GM13977 (cell line): ENCODE results near the gene CAMTA1.

ENCODE experiments used
- DNase-seq: peaks from one replicate; pipeline ENCODE4 v3.0.0; 2012; ENCODE audit warnings: low spot score
- in situ Hi-C: fragments of 300-500 bp; cut with MboI; formaldehyde crosslinking; loops from one replicate; pipeline ENCODE4 v1.12.0; 2022; ENCODE audit warnings: low sequenced_read_pairs, low pct_unique_long_range_greater_than_20kb, mixed read lengths, inconsistent platforms; ENCODE audit not compliant: unreplicated experiment
- TF ChIP-seq, protein P1 (sequence below): IDR thresholded peaks from 2 replicates; pipeline ENCODE4 v1.5.1; 2012; ENCODE audit warnings: mild to moderate bottlenecking, control low read depth; ENCODE audit not compliant: insufficient read depth; ENCODE audit errors: extremely low read depth, missing control alignments

CAMTA1 gene

GRCh38 chr1:7457811-7458210 is 672.6 kb downstream of the CAMTA1 start:
- in situ Hi-C loops, result no loop called here
- no peak for DNase-seq
- TF ChIP-seq, protein P1, sequence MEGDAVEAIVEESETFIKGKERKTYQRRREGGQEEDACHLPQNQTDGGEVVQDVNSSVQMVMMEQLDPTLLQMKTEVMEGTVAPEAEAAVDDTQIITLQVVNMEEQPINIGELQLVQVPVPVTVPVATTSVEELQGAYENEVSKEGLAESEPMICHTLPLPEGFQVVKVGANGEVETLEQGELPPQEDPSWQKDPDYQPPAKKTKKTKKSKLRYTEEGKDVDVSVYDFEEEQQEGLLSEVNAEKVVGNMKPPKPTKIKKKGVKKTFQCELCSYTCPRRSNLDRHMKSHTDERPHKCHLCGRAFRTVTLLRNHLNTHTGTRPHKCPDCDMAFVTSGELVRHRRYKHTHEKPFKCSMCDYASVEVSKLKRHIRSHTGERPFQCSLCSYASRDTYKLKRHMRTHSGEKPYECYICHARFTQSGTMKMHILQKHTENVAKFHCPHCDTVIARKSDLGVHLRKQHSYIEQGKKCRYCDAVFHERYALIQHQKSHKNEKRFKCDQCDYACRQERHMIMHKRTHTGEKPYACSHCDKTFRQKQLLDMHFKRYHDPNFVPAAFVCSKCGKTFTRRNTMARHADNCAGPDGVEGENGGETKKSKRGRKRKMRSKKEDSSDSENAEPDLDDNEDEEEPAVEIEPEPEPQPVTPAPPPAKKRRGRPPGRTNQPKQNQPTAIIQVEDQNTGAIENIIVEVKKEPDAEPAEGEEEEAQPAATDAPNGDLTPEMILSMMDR, result no peak

DNA sequence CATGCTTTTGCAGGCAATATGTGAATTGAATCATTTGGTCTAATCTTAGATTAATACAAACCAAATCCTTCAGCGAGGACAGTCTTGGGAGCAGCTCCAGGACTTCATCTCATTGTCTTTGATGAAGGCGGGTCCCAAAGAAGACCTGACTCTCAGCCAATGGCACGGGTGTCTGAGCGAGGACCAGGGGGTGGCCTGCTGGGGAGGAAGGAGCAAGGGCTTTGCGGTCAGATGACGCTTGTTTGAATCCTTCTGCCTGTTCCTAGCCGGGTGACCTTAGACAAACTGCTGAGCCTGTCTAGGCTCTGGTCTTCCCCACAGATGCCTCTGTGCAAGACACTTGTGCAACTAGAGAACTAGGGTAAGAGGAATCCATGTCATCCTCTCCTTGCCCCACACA is 673.7 kb downstream of the CAMTA1 start:
- TF ChIP-seq, protein P1, result no peak
- no peak for DNase-seq
- in situ Hi-C loops, result no loop called here

DNA sequence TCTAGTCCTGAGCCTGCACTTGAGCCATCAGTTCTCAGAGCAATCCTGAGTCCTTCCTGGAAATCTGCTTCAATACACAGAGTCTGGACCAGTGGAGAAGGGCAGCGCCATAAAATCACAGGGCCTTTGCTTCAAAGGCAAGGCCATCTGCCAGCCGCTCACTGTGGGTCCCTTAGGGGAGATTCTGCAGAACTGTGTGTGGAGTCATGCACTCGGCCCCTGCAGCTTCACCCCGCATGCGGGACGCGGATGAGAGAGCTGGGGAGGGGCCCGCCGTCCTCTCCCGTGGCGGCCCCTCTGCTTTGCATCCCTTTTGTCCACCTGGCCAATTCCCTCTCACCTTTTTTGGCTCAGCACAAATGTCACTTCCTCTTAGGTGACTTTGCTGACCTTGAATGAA is 674.7 kb downstream of the CAMTA1 start:
- no peak for DNase-seq
- TF ChIP-seq, protein P1, result no peak
- in situ Hi-C loops, result no loop called here

GRCh38 chr1:7460807-7461206 is 675.6 kb downstream of the CAMTA1 start:
- in situ Hi-C loops, result no loop called here
- TF ChIP-seq, protein P1, result no peak
- DNase-seq, result no peak

- in situ Hi-C loops, result no loop called here
- DNase-seq, result no peak
- TF ChIP-seq, protein P1, result no peak
Observed at GRCh38 chr1:7462617-7463016, 677.4 kb downstream of the CAMTA1 start.

GRCh38 chr1:7463526-7463925 is 678.3 kb downstream of the CAMTA1 start:
- DNase-seq, result no peak
- in situ Hi-C loops, result no loop called here
- TF ChIP-seq, protein P1, result no peak

GRCh38 chr1:7464736-7465135 is 679.5 kb downstream of the CAMTA1 start:
- in situ Hi-C loops, result no loop called here
- DNase-seq, result no peak
- TF ChIP-seq, protein P1, result no peak
